Measurements from ENCODE around the gene LPCAT1.
"Not testable (repeated sequence)": the region's sequence is repeated elsewhere in the genome, so short reads cannot be mapped to it uniquely, and the experiment has no call there.

LPCAT1 gene

GRCh38 chr5:1476181-1476966 is 47.4 kb downstream of the LPCAT1 start:
- peaks cover 51% of the 10 kb centered on the region for H3K4me1 ChIP-seq
- peaks cover 78% of the 10 kb centered on the region for H3K36me3 ChIP-seq
- no peaks in the 10 kb centered on the region for H3K9me3 ChIP-seq
- peak overlapping the region; percentile 48; the same call in 1 of the 2 replicates for H3K4me2 ChIP-seq
- peaks cover 19% of the 10 kb centered on the region; the same call in 1 of the 2 replicates for H4K20me1 ChIP-seq
- no peak overlapping the region for H3K4me3 ChIP-seq
- H3K27me3 ChIP-seq = no peaks in the 10 kb centered on the region
- TF ChIP-seq Cebpa-rat (IDR thresholded peaks at IDR 0.05) = no peak
- H3K9ac ChIP-seq = no peak overlapping the region
- no peak overlapping the region for H3K27ac ChIP-seq

- not testable (repeated sequence) for H3K9ac ChIP-seq, H3K9me3 ChIP-seq, H3K27me3 ChIP-seq, H3K4me2 ChIP-seq, H3K4me3 ChIP-seq, H3K27ac ChIP-seq
- peaks cover 10% of the 10 kb centered on the region; the same call in 1 of the 2 replicates for H4K20me1 ChIP-seq
- peaks cover 86% of the 10 kb centered on the region for H3K36me3 ChIP-seq
- peaks cover 42% of the 10 kb centered on the region for H3K4me1 ChIP-seq
Observed at GRCh38 chr5:1475544-1475900, 48.2 kb downstream of the LPCAT1 start.

GRCh38 chr5:1474866-1475543 is 48.8 kb downstream of the LPCAT1 start:
- no peak overlapping the region for H3K4me3 ChIP-seq
- no peak overlapping the region for H3K9ac ChIP-seq
- H3K27me3 ChIP-seq = no peaks in the 10 kb centered on the region
- no peak overlapping the region for H3K4me2 ChIP-seq
- H4K20me1 ChIP-seq = peaks cover 5% of the 10 kb centered on the region; the same call in 1 of the 2 replicates
- peaks cover 37% of the 10 kb centered on the region for H3K4me1 ChIP-seq
- no peaks in the 10 kb centered on the region for H3K9me3 ChIP-seq
- H3K36me3 ChIP-seq = peaks cover 91% of the 10 kb centered on the region
- TF ChIP-seq Cebpa-rat (IDR thresholded peaks at IDR 0.05) = no peak
- H3K27ac ChIP-seq = no peak overlapping the region

GRCh38 chr5:1474183-1474839 is 49.4 kb downstream of the LPCAT1 start:
- H4K20me1 ChIP-seq = peaks cover 5% of the 10 kb centered on the region; the same call in 1 of the 2 replicates
- no peaks in the 10 kb centered on the region for H3K9me3 ChIP-seq
- no peaks in the 10 kb centered on the region for H3K27me3 ChIP-seq
- H3K4me3 ChIP-seq = no peak overlapping the region
- H3K36me3 ChIP-seq = peaks cover 94% of the 10 kb centered on the region
- TF ChIP-seq Cebpa-rat (IDR thresholded peaks at IDR 0.05) = no peak
- no peak overlapping the region for H3K4me2 ChIP-seq
- H3K4me1 ChIP-seq = peaks cover 30% of the 10 kb centered on the region
- H3K9ac ChIP-seq = no peak overlapping the region
- H3K27ac ChIP-seq = no peak overlapping the region

- Histone ChIP-seq H3K4me3 (no peak overlapping the region), H3K27ac (no peak overlapping the region), H3K9me3 (no peaks in the 10 kb centered on the region), H3K4me2 (no peak overlapping the region), H3K4me1 (peaks cover 30% of the 10 kb centered on the region), H3K36me3 (peaks cover 89% of the 10 kb centered on the region), H3K9ac (no peak overlapping the region), H3K27me3 (no peaks in the 10 kb centered on the region), H4K20me1 (peaks cover 5% of the 10 kb centered on the region; the same call in 1 of the 2 replicates)
- TF ChIP-seq Cebpa-rat (IDR thresholded peaks at IDR 0.05) = no peak
Observed at GRCh38 chr5:1473746-1474145, 50.0 kb downstream of the LPCAT1 start.

- no peak overlapping the region for H3K9ac ChIP-seq
- H3K36me3 ChIP-seq = peaks cover 83% of the 10 kb centered on the region
- peaks cover 30% of the 10 kb centered on the region for H3K4me1 ChIP-seq
- no peak overlapping the region for H3K27ac ChIP-seq
- H3K4me2 ChIP-seq = no peak overlapping the region
- H3K27me3 ChIP-seq = no peaks in the 10 kb centered on the region
- no peaks in the 10 kb centered on the region for H3K9me3 ChIP-seq
- TF ChIP-seq Cebpa-rat (IDR thresholded peaks at IDR 0.05) = no peak
- no peak overlapping the region for H3K4me3 ChIP-seq
- peaks cover 5% of the 10 kb centered on the region; the same call in 1 of the 2 replicates for H4K20me1 ChIP-seq
Observed at GRCh38 chr5:1472964-1473628, 50.7 kb downstream of the LPCAT1 start.

- Histone ChIP-seq H3K4me3 (no peak overlapping the region), H3K9ac (no peak overlapping the region), H3K27me3 (no peaks in the 10 kb centered on the region), H3K9me3 (no peaks in the 10 kb centered on the region), H3K36me3 (peaks cover 86% of the 10 kb centered on the region), H3K4me1 (peaks cover 23% of the 10 kb centered on the region), H4K20me1 (peaks cover 4% of the 10 kb centered on the region; the same call in 1 of the 2 replicates), H3K4me2 (no peak overlapping the region), H3K27ac (no peak overlapping the region)
- TF ChIP-seq Cebpa-rat (IDR thresholded peaks at IDR 0.05) = no peak
Observed at GRCh38 chr5:1471997-1472963, 51.5 kb downstream of the LPCAT1 start.

- no peak overlapping the region for H3K27ac ChIP-seq
- peaks cover 86% of the 10 kb centered on the region for H3K36me3 ChIP-seq
- H3K4me1 ChIP-seq = peaks cover 14% of the 10 kb centered on the region; the same call in 1 of the 2 replicates
- no peak for TF ChIP-seq Cebpa-rat (IDR thresholded peaks at IDR 0.05)
- no peaks in the 10 kb centered on the region for H4K20me1 ChIP-seq
- peaks cover 6% of the 10 kb centered on the region for H3K9me3 ChIP-seq
- H3K9ac ChIP-seq = no peak overlapping the region
- no peak overlapping the region for H3K4me2 ChIP-seq
- no peaks in the 10 kb centered on the region for H3K27me3 ChIP-seq
- no peak overlapping the region for H3K4me3 ChIP-seq
Observed at GRCh38 chr5:1471240-1471853, 52.4 kb downstream of the LPCAT1 start.
